Measurements from ENCODE around the gene GATB.

GATB gene

DNA sequence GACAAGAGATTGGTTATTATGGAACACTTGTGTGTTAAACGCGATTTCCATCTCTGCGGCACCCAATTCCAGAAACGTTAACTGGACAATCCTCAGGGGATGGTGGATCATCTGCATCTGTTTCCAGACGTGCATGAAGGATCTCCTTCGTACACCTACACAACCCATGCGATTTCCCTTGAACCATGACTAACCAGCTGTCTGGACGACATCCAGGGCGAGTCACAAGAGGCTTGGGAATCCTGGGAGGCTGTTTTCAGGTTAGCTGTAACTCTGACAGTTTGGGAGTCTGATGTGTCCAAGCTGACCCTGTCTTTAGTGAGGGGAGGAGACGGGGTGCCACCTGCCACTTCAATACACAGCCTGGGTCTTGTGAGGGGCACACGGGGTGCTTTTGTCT lies 84.5 kb downstream of the GATB start:
- no peaks in the 10 kb centered on the region for H3K36me3 ChIP-seq (ENCODE audit: insufficient read depth, low read depth, low read length)
- no peak overlapping the region for H3K27ac ChIP-seq (ENCODE audit: low read length)
- no peak overlapping the region for H3K9ac ChIP-seq (ENCODE audit: low read depth, low read length)
- peaks cover 3% of the 10 kb centered on the region; the same call in 1 of the 2 replicates for H3K4me1 ChIP-seq (ENCODE audit: insufficient read depth, low read length)
- H3K9me3 ChIP-seq (ENCODE audit: insufficient read depth, low read depth, low read length): no peaks in the 10 kb centered on the region
- H3K27me3 ChIP-seq (ENCODE audit: insufficient read depth, low read length): no peaks in the 10 kb centered on the region
- H3K4me3 ChIP-seq (ENCODE audit: low read length): no peak overlapping the region

DNA sequence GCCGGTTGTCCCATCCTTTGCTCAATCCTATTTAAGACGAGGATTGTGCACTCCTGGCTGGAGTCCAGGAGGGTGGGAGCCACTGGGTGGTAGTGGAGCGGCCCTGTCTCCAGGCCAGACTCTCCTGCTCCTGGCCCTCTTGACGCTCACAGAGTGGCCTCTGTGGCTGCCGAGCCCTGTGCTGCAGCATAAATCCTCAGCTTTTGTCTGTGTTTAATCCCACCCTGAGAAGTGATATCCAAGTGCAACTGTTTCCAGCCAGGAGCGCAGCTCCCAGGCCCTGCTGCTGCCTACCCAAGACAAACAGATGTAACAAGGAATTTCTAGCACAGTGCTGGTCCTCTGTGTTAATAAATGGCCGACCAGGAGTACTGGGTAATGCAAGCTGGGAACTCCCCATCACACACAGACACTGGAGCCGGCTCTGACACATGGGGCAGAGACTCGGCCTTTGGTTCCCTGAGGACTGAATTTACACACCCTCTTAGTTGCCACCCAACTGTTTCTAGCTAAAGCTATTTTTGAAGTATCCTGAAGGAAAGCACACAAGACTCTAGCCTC lies 85.3 kb downstream of the GATB start:
- Histone ChIP-seq H3K9me3 (ENCODE audit: insufficient read depth, low read depth, low read length) (no peaks in the 10 kb centered on the region), H3K4me3 (ENCODE audit: low read length) (no peak overlapping the region), H3K27ac (ENCODE audit: low read length) (no peak overlapping the region), H3K9ac (ENCODE audit: low read depth, low read length) (no peak overlapping the region), H3K4me1 (ENCODE audit: insufficient read depth, low read length) (peaks cover 3% of the 10 kb centered on the region; the same call in 1 of the 2 replicates), H3K36me3 (ENCODE audit: insufficient read depth, low read depth, low read length) (no peaks in the 10 kb centered on the region), H3K27me3 (ENCODE audit: insufficient read depth, low read length) (no peaks in the 10 kb centered on the region)

DNA sequence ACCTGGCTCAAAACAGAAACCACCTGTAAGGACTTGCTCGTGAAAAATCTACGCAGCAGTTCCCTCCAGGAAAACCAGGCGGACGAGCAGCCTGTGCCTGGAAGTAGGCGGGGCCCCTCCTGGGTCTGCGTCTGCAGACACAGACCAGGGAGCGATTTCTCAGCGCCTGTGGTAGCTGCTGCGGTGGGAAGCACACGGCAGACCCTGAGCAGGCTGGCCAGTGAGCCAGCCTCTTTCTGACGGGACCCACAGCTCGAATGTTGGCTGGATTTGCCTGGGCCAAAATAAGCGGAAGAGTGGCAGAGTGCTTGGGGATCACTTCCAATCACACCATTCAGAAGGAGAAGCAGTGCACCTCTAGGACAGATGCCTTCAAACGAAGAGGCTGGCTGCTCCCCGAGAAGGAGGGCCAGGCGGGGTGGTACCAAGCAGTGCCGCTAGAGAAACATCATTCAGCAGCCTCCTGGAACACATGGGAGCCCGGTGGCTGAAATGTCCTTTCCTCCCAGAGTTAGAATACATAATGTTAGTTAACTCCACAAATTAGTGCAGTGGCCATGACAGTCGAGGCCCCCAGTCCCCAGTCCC lies 85.9 kb downstream of the GATB start:
- H3K9ac ChIP-seq (ENCODE audit: low read depth, low read length): no peak overlapping the region
- H3K27me3 ChIP-seq (ENCODE audit: insufficient read depth, low read length): no peaks in the 10 kb centered on the region
- no peaks in the 10 kb centered on the region for H3K9me3 ChIP-seq (ENCODE audit: insufficient read depth, low read depth, low read length)
- H3K4me3 ChIP-seq (ENCODE audit: low read length): 0 out of 2 replicates have a peak overlapping the region, but pooled peaks have one; percentile 11
- peaks cover 3% of the 10 kb centered on the region; the same call in 1 of the 2 replicates for H3K4me1 ChIP-seq (ENCODE audit: insufficient read depth, low read length)
- H3K27ac ChIP-seq (ENCODE audit: low read length): no peak overlapping the region
- H3K36me3 ChIP-seq (ENCODE audit: insufficient read depth, low read depth, low read length): peaks cover under 1% of the 10 kb centered on the region; the same call in 1 of the 2 replicates

DNA sequence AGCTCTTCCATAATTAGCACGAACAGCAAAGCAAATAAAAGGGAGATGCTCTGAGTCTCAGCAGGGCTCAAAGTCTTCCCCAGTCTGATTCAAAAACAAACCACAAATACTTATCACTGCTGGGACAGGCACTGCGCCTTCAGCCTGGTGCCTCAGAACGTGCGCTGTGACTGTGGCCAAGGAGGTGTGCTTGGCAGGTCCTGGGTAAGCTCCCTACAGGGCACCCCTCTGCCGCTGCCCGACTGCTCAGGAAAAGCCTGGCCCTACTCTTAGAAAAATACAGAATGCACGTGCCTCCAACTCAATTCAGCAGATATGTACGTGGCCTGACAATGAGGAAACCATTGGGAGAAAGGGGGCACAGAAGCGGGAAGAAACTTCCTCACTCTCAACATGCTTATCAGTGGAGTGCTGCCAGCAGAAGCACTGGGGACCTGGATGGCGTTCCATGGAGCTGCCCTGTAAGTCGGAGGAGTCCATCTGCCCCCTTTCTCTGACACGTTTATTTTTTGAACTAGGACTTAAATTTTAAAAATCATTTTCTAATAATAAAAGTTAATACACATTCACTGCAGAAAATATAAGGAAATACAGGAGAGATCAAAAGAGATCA lies 86.8 kb downstream of the GATB start:
- Histone ChIP-seq H3K27ac (ENCODE audit: low read length) (no peak overlapping the region), H3K36me3 (ENCODE audit: insufficient read depth, low read depth, low read length) (peaks cover 4% of the 10 kb centered on the region; the same call in 1 of the 2 replicates), H3K4me1 (ENCODE audit: insufficient read depth, low read length) (peaks cover 3% of the 10 kb centered on the region; the same call in 1 of the 2 replicates), H3K27me3 (ENCODE audit: insufficient read depth, low read length) (no peaks in the 10 kb centered on the region), H3K4me3 (ENCODE audit: low read length) (no peak overlapping the region), H3K9ac (ENCODE audit: low read depth, low read length) (no peak overlapping the region), H3K9me3 (ENCODE audit: insufficient read depth, low read depth, low read length) (no peaks in the 10 kb centered on the region)

DNA sequence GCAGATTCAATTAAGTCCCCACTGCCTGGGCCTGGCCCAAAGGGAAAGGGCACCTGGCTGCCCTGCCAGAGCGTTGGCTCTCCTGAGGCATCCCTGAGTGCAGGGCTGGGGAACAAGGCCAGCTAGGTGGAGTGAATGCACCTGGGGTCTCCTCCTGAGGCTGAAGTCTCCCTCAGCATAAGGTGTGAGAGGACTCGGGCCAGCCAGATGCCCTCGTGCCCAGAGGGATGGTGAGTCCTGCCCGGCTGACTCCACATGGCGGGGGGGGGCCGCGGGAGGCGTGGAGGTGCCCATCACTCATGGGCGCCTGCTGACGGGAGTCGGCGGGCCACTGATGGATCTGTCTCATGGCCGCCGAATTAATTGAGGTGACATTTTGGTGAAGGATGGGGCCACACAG lies 87.8 kb downstream of the GATB start:
- Histone ChIP-seq H3K27ac (ENCODE audit: low read length) (no peak overlapping the region), H3K9me3 (ENCODE audit: insufficient read depth, low read depth, low read length) (no peaks in the 10 kb centered on the region), H3K4me3 (ENCODE audit: low read length) (no peak overlapping the region), H3K36me3 (ENCODE audit: insufficient read depth, low read depth, low read length) (peaks cover 4% of the 10 kb centered on the region; the same call in 1 of the 2 replicates), H3K27me3 (ENCODE audit: insufficient read depth, low read length) (no peaks in the 10 kb centered on the region), H3K4me1 (ENCODE audit: insufficient read depth, low read length) (peaks cover 3% of the 10 kb centered on the region; the same call in 1 of the 2 replicates), H3K9ac (ENCODE audit: low read depth, low read length) (no peak overlapping the region)

DNA sequence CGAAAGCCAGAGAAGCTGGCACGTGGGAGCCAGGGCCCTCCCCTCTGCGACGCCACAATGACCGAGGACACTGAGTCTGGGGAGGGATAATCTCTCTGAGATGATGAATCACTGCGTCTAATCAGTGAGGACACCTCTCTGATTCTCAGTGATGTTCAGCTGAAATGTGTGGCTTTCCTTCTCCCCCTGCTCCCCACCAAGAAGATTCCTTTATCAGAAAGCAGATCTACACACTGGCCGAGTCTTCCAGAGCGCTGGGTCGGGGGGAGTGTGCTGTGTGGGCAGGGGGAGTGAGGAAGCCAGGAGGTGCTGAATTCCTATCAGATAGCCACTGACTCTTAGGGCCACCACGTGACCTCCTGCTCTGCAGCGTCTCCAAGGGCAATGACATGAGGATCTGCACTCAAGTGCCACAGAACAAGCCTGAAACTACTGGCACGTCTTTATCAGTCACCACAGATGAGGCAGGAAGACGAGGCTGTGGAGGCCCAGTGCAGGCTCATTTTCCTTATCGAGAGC lies 89.2 kb downstream of the GATB start:
- Histone ChIP-seq H3K4me3 (ENCODE audit: low read length) (no peak overlapping the region), H3K36me3 (ENCODE audit: insufficient read depth, low read depth, low read length) (peaks cover 4% of the 10 kb centered on the region; the same call in 1 of the 2 replicates), H3K9me3 (ENCODE audit: insufficient read depth, low read depth, low read length) (no peaks in the 10 kb centered on the region), H3K9ac (ENCODE audit: low read depth, low read length) (no peak overlapping the region), H3K4me1 (ENCODE audit: insufficient read depth, low read length) (peaks cover 3% of the 10 kb centered on the region; the same call in 1 of the 2 replicates), H3K27me3 (ENCODE audit: insufficient read depth, low read length) (no peaks in the 10 kb centered on the region), H3K27ac (ENCODE audit: low read length) (no peak overlapping the region)

DNA sequence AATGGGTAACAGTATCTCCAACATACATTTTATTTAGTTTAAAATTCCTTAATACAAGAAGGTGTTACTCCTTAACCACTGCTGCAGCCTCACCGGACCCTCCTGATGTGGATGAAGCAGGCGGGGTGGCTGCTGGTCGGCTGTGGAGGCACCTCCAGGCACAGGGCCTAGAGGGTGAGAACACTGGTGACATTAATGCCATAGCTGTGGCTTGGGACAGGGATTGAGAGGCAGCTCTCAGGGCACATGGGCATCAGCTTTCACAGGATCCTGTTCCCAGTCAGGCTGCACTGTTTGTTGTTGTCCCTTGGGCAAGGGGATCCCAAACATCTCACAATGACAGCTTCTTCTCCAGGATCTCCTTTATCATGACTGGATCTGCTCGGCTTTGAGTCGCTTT lies 90.0 kb downstream of the GATB start:
- Histone ChIP-seq H3K27ac (ENCODE audit: low read length) (no peak overlapping the region), H3K4me1 (ENCODE audit: insufficient read depth, low read length) (peaks cover 3% of the 10 kb centered on the region; the same call in 1 of the 2 replicates), H3K9me3 (ENCODE audit: insufficient read depth, low read depth, low read length) (no peaks in the 10 kb centered on the region), H3K27me3 (ENCODE audit: insufficient read depth, low read length) (no peaks in the 10 kb centered on the region), H3K9ac (ENCODE audit: low read depth, low read length) (no peak overlapping the region), H3K36me3 (ENCODE audit: insufficient read depth, low read depth, low read length) (peaks cover 4% of the 10 kb centered on the region; the same call in 1 of the 2 replicates), H3K4me3 (ENCODE audit: low read length) (no peak overlapping the region)

DNA sequence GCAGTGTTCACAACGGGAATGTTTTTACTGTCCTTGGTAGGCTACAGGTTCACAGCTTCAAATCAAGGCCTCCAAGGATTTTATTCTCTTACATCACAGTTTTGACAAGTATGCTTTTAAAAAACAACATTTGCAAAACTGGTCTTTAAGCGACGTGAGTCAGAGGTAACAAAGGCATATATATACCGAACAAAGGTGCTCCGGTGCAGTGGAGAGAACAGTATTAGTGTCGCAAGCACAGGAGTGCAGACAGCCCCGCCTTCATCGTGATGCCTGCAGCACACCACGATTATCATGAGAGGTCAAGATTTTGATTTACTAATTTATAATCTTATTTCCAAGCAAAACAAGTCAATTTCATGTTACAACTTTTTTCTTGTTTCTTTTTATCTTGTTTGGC lies 90.8 kb downstream of the GATB start:
- no peaks in the 10 kb centered on the region for H3K9me3 ChIP-seq (ENCODE audit: insufficient read depth, low read depth, low read length)
- H3K36me3 ChIP-seq (ENCODE audit: insufficient read depth, low read depth, low read length): peaks cover 4% of the 10 kb centered on the region; the same call in 1 of the 2 replicates
- H3K4me1 ChIP-seq (ENCODE audit: insufficient read depth, low read length): peaks cover 3% of the 10 kb centered on the region; the same call in 1 of the 2 replicates
- no peaks in the 10 kb centered on the region for H3K27me3 ChIP-seq (ENCODE audit: insufficient read depth, low read length)
- H3K4me3 ChIP-seq (ENCODE audit: low read length): no peak overlapping the region
- H3K27ac ChIP-seq (ENCODE audit: low read length): no peak overlapping the region
- H3K9ac ChIP-seq (ENCODE audit: low read depth, low read length): no peak overlapping the region

DNA sequence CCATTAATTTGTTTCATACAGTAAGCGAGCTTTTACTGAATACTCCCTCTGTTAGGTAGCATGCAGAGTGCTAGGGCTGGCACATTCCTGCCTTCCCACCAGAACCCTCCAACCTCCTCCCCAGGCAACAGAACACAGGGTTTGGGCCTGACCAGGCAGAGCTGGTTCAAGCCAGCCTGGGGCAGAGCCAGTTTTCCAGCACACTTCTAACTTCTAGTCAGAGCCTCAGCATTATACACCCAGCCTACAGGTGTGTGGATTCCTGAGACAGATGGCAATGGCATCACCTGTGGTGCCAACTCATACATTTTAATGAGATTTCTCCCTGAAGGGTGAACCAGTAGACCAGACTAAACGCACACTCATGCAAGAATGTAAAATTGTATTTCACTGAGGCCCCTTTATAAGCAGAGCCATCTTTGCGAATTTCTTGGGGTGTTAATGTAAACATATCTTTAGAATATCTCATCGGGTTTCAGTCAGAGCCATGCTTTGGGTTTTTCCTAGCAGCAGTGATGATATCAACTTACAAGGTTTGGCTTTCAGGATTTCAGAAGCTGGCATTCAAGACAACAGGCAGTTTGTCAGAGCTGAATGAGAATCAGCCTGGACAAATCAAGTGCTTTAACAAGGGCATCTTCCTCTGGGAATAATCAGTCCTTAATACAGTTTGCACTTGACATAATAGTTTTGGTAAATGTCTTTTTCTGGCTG lies 92.0 kb downstream of the GATB start:
- no peaks in the 10 kb centered on the region for H3K4me1 ChIP-seq (ENCODE audit: insufficient read depth, low read length)
- H3K4me3 ChIP-seq (ENCODE audit: low read length): no peak overlapping the region
- H3K36me3 ChIP-seq (ENCODE audit: insufficient read depth, low read depth, low read length): peaks cover 11% of the 10 kb centered on the region; the same call in 1 of the 2 replicates
- no peak overlapping the region for H3K27ac ChIP-seq (ENCODE audit: low read length)
- H3K27me3 ChIP-seq (ENCODE audit: insufficient read depth, low read length): no peaks in the 10 kb centered on the region
- no peak overlapping the region for H3K9ac ChIP-seq (ENCODE audit: low read depth, low read length)
- H3K9me3 ChIP-seq (ENCODE audit: insufficient read depth, low read depth, low read length): no peaks in the 10 kb centered on the region

DNA sequence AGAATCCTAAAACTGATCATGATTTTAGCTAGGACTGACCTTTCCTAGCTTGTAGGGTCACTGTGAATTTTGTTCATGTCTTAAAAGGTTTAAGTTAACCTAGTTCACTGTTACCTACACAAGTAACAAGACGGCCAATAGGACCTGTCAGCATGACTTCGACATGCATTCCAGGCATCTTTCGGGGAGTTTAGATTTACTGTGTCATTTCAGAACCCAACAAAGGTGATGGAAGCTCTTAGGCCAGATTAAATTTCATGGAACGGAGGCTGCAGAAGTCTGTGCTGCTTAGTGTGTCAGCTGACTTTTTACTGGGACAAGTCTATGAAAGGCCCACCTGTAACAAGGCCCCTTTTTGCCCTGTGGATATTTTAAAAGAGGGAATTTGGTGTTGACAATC lies 93.1 kb downstream of the GATB start:
- H3K27me3 ChIP-seq (ENCODE audit: insufficient read depth, low read length): no peaks in the 10 kb centered on the region
- H3K27ac ChIP-seq (ENCODE audit: low read length): no peak overlapping the region
- no peaks in the 10 kb centered on the region for H3K9me3 ChIP-seq (ENCODE audit: insufficient read depth, low read depth, low read length)
- H3K4me3 ChIP-seq (ENCODE audit: low read length): no peak overlapping the region
- peaks cover 18% of the 10 kb centered on the region; the same call in 1 of the 2 replicates for H3K36me3 ChIP-seq (ENCODE audit: insufficient read depth, low read depth, low read length)
- no peak overlapping the region for H3K9ac ChIP-seq (ENCODE audit: low read depth, low read length)
- H3K4me1 ChIP-seq (ENCODE audit: insufficient read depth, low read length): no peaks in the 10 kb centered on the region

DNA sequence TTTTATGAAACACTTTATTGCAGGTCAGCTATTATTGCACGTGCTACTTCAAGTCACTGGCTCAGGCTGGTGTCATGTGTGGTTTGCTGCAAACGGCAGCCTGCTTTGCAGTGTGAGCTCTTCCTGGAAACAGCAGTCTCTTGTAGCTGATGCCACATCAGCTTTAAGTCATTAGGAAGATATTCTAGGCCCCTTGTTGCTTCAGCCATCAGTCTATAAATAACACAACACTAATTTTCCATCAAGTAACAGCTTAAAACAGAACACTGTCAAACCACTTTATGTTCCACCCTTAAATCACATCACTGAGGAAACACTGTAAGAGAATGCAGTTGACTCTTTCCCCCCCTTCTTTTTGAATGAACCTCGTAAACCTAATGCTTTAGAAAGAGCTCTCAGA lies 93.8 kb downstream of the GATB start:
- Histone ChIP-seq H3K9me3 (ENCODE audit: insufficient read depth, low read depth, low read length) (no peaks in the 10 kb centered on the region), H3K36me3 (ENCODE audit: insufficient read depth, low read depth, low read length) (peaks cover 18% of the 10 kb centered on the region; the same call in 1 of the 2 replicates), H3K9ac (ENCODE audit: low read depth, low read length) (no peak overlapping the region), H3K4me1 (ENCODE audit: insufficient read depth, low read length) (no peaks in the 10 kb centered on the region), H3K27ac (ENCODE audit: low read length) (no peak overlapping the region), H3K4me3 (ENCODE audit: low read length) (no peak overlapping the region), H3K27me3 (ENCODE audit: insufficient read depth, low read length) (no peaks in the 10 kb centered on the region)

All from iPS-20b (cell line).